Measurements from ENCODE around the gene FLT3. TPM values are rescaled to one million over a fixed set of nuclear protein-coding genes. Genes with fewer than 3 reads are reported as not detected.

The FLT3 gene
- total and polyA plus RNA-seq, 3 donors from 2014 or later = 1.8 to 2.5 (median 2.4) TPM

- no peaks in the 10 kb centered on the region for H3K36me3 ChIP-seq (ENCODE audit: low read depth, missing control alignments)
- H3K9me3 ChIP-seq = no peaks in the 10 kb centered on the region
- H3K27ac ChIP-seq = no peak overlapping the region
- no peaks in the 10 kb centered on the region for H3K27me3 ChIP-seq
- no peaks in the 10 kb centered on the region for H3K4me1 ChIP-seq
- intact Hi-C loops (cut with DNase I; ENCODE audit: low total_unique reads) = no loop called here
- no peak for DNase-seq
- WGBS, 2 donors = 77 to 87% methylated on average over 10 to 20 of the region's 20 CpGs
- H3K4me3 ChIP-seq = no peak overlapping the region
- TF ChIP-seq POLR2A (IDR thresholded peaks at IDR 0.05) (no peak), CTCF (IDR thresholded peaks at IDR 0.05) (no peak)
These were observed 98.4 kb downstream of the FLT3 start for GRCh38 chr13:28001837-28002473.

- H3K27ac ChIP-seq = no peak overlapping the region
- H3K27me3 ChIP-seq = no peaks in the 10 kb centered on the region
- no peak overlapping the region for H3K4me3 ChIP-seq
- TF ChIP-seq POLR2A (IDR thresholded peaks at IDR 0.05) (no peak), CTCF (IDR thresholded peaks at IDR 0.05) (no peak)
- no peaks in the 10 kb centered on the region for H3K36me3 ChIP-seq (ENCODE audit: low read depth, missing control alignments)
- DNase-seq = no peak
- H3K4me1 ChIP-seq = no peaks in the 10 kb centered on the region
- intact Hi-C loops (cut with DNase I; ENCODE audit: low total_unique reads) = no loop called here
- H3K9me3 ChIP-seq = no peaks in the 10 kb centered on the region
- 77% methylated on average over 6 to 11 of the region's 11 CpGs for WGBS, 2 donors
These were observed 99.3 kb downstream of the FLT3 start for GRCh38 chr13:28001049-28001448.

- H3K36me3 ChIP-seq (ENCODE audit: low read depth, missing control alignments) = no peaks in the 10 kb centered on the region
- no peaks in the 10 kb centered on the region for H3K9me3 ChIP-seq
- 54 to 57% methylated on average over 5 of the region's 5 CpGs for WGBS, 2 donors
- no peak for TF ChIP-seq POLR2A (IDR thresholded peaks at IDR 0.05)
- no peak for TF ChIP-seq CTCF (IDR thresholded peaks at IDR 0.05)
- H3K4me3 ChIP-seq = no peak overlapping the region
- H3K4me1 ChIP-seq = no peaks in the 10 kb centered on the region
- no peak overlapping the region for H3K27ac ChIP-seq
- DNase-seq = no peak
- no peaks in the 10 kb centered on the region for H3K27me3 ChIP-seq
- intact Hi-C loops (cut with DNase I; ENCODE audit: low total_unique reads) = no loop called here
These were observed 99.8 kb downstream of the FLT3 start for GRCh38 chr13:28000567-28000966.

- TF ChIP-seq POLR2A (IDR thresholded peaks at IDR 0.05) = no peak
- no peak for TF ChIP-seq CTCF (IDR thresholded peaks at IDR 0.05)
- intact Hi-C loops (cut with DNase I; ENCODE audit: low total_unique reads) = no loop called here
- Histone ChIP-seq H3K4me3 (no peak overlapping the region), H3K9me3 (no peaks in the 10 kb centered on the region), H3K36me3 (ENCODE audit: low read depth, missing control alignments) (no peaks in the 10 kb centered on the region), H3K4me1 (no peaks in the 10 kb centered on the region), H3K27ac (no peak overlapping the region), H3K27me3 (no peaks in the 10 kb centered on the region)
- peak; percentile 68 for DNase-seq
- 57 to 74% methylated on average over 7 of the region's 7 CpGs for WGBS, 2 donors
These were observed 102.4 kb downstream of the FLT3 start for GRCh38 chr13:27997904-27998522.

- WGBS, 2 donors = 76 to 88% methylated on average over 5 to 6 of the region's 6 CpGs
- DNase-seq = no peak
- TF ChIP-seq POLR2A (IDR thresholded peaks at IDR 0.05) (no peak), CTCF (IDR thresholded peaks at IDR 0.05) (no peak)
- H3K27me3 ChIP-seq = no peaks in the 10 kb centered on the region
- no peaks in the 10 kb centered on the region for H3K4me1 ChIP-seq
- intact Hi-C loops (cut with DNase I; ENCODE audit: low total_unique reads) = no loop called here
- no peak overlapping the region for H3K27ac ChIP-seq
- no peaks in the 10 kb centered on the region for H3K36me3 ChIP-seq (ENCODE audit: low read depth, missing control alignments)
- no peak overlapping the region for H3K4me3 ChIP-seq
- H3K9me3 ChIP-seq = no peaks in the 10 kb centered on the region
These were observed 108.5 kb downstream of the FLT3 start for GRCh38 chr13:27991881-27992280.

All from testis (tissue), 3 donors.